GM18505 (cell line): ENCODE results near the gene UPK1B.

Experiments used
- ATAC-seq: cut with Tn5 transposase; IDR thresholded peaks from one replicate; pipeline ENCODE4 v1.9.1; 2021; ENCODE audit not compliant: unreplicated experiment
- POLR2A ChIP-seq: IDR thresholded peaks from 4 replicates; pipeline ENCODE4 v1.6.1; 2011; ENCODE audit warnings: borderline replicate concordance; ENCODE audit not compliant: insufficient read depth, insufficient read length; ENCODE audit errors: extremely low read depth

UPK1B gene

GRCh38 chr3:119221779-119222320 is 48.5 kb downstream of the UPK1B start:
- no peak for ATAC-seq

GRCh38 chr3:119222391-119222790 is 49.0 kb downstream of the UPK1B start:
- TF ChIP-seq POLR2A: no peak
- ATAC-seq: no peak

More at GRCh38 chr3:119221779-119222320, 48.5 kb downstream of the UPK1B start:
- TF ChIP-seq POLR2A: no peak

GRCh38 chr3:119223511-119223910 is 50.1 kb downstream of the UPK1B start:
- ATAC-seq: no peak
- no peak for TF ChIP-seq POLR2A

GRCh38 chr3:119225121-119225520 is 51.7 kb downstream of the UPK1B start:
- ATAC-seq: no peak
- no peak for TF ChIP-seq POLR2A

- ATAC-seq: no peak
- no peak for TF ChIP-seq POLR2A
These were observed 53.9 kb downstream of the UPK1B start for GRCh38 chr3:119227070-119227850.

- TF ChIP-seq POLR2A: no peak
- no peak for ATAC-seq
These were observed 55.2 kb downstream of the UPK1B start for GRCh38 chr3:119228373-119229145.

- no peak for ATAC-seq
- TF ChIP-seq POLR2A: no peak
These were observed 55.8 kb downstream of the UPK1B start for GRCh38 chr3:119229190-119229589.

GRCh38 chr3:119230071-119230470 is 56.7 kb downstream of the UPK1B start:
- ATAC-seq: no peak
- TF ChIP-seq POLR2A: no peak

- ATAC-seq: no peak
- TF ChIP-seq POLR2A: no peak
These were observed 57.3 kb downstream of the UPK1B start for GRCh38 chr3:119230745-119231144.

GRCh38 chr3:119234610-119235009 is 61.2 kb downstream of the UPK1B start:
- no peak for TF ChIP-seq POLR2A
- no peak for ATAC-seq

- TF ChIP-seq POLR2A: no peak
- ATAC-seq: no peak
These were observed 61.8 kb downstream of the UPK1B start for GRCh38 chr3:119235151-119235550.

GRCh38 chr3:119236756-119237155 is 63.4 kb downstream of the UPK1B start:
- no peak for TF ChIP-seq POLR2A
- no peak for ATAC-seq

GRCh38 chr3:119237299-119237698 is 63.9 kb downstream of the UPK1B start:
- no peak for ATAC-seq
- TF ChIP-seq POLR2A: no peak

GRCh38 chr3:119238363-119238762 is 65.0 kb downstream of the UPK1B start:
- no peak for ATAC-seq
- no peak for TF ChIP-seq POLR2A

- no peak for TF ChIP-seq POLR2A
- ATAC-seq: no peak
These were observed 65.9 kb downstream of the UPK1B start for GRCh38 chr3:119239206-119239820.
